ENCODE measurements around the gene MYMK.
A peak's percentile ranks its signal among the peaks of the same experiment; 100 is the strongest.
"Not testable (repeated sequence)": the region's sequence is repeated elsewhere in the genome, so short reads cannot be mapped to it uniquely, and the experiment has no call there.

MYMK gene

GRCh38 chr9:133524679-133525228 is at the start of gene MYMK:
MYMK (minus strand) TSS chr9:133524959; CDS start chr9:133524844, 115 bp downstream.
- no peak for DNase-seq

GRCh38 chr9:133573791-133574515 is 49.2 kb upstream of the MYMK start:
- DNase-seq, result no peak

GRCh38 chr9:133572821-133573361 is 48.1 kb upstream of the MYMK start:
- no peak for DNase-seq

GRCh38 chr9:133571896-133572595 is 47.3 kb upstream of the MYMK start:
- DNase-seq, result no peak

GRCh38 chr9:133571391-133571890 is 46.7 kb upstream of the MYMK start:
- no peak for DNase-seq

GRCh38 chr9:133570691-133571080 is 45.9 kb upstream of the MYMK start:
- no peak for DNase-seq

GRCh38 chr9:133569891-133570690 is 45.3 kb upstream of the MYMK start:
- no peak for DNase-seq

GRCh38 chr9:133569121-133569785 is 44.5 kb upstream of the MYMK start:
- DNase-seq, result no peak

- DNase-seq, result no peak
These were observed 43.4 kb upstream of the MYMK start for GRCh38 chr9:133568186-133568585.

GRCh38 chr9:133566817-133567216 is 42.1 kb upstream of the MYMK start:
- no peak for DNase-seq

GRCh38 chr9:133566382-133566781 is 41.6 kb upstream of the MYMK start:
- no peak for DNase-seq

GRCh38 chr9:133564451-133565116 is 39.8 kb upstream of the MYMK start:
- no peak for DNase-seq

- not testable (repeated sequence) for DNase-seq
These were observed 39.1 kb upstream of the MYMK start for GRCh38 chr9:133563814-133564213.

- DNase-seq, result peak; percentile 55
These were observed 38.6 kb upstream of the MYMK start for GRCh38 chr9:133563291-133563796.

GRCh38 chr9:133562611-133563290 is 38.0 kb upstream of the MYMK start:
- no peak for DNase-seq

- DNase-seq, result no peak
These were observed 37.3 kb upstream of the MYMK start for GRCh38 chr9:133561976-133562554.

- DNase-seq, result no peak
These were observed 36.2 kb upstream of the MYMK start for GRCh38 chr9:133560944-133561343.

- DNase-seq, result no peak
These were observed 35.6 kb upstream of the MYMK start for GRCh38 chr9:133560311-133560710.

GRCh38 chr9:133558191-133559126 is 33.7 kb upstream of the MYMK start:
- peak; percentile 56 for DNase-seq

Measured in hematopoietic multipotent progenitor cell treated with erythropoietin and hydrocortisone succinate and interleukin-3 and kit ligand, for 6 days (in vitro differentiated cells).